DND-41 (cell line): Measurements from ENCODE around the gene ITIH1.

Experiments used
- ATAC-seq: fragments of 200-7000 bp; cut with Tn5 transposase; 3 replicates; pipeline ENCODE4 v1.9.1; 2021; ENCODE audit warnings: low read depth; ENCODE audit not compliant: insufficient read depth
- DNase-seq: peaks from one replicate; pipeline ENCODE4 v3.0.0-alpha.2; 2020
- H2AFZ ChIP-seq: 2 replicates; pipeline ENCODE4 v1.6.0; 2012; ENCODE audit warnings: low read depth, low read length
- H3K27ac ChIP-seq: 2 replicates; pipeline ENCODE4 v1.5.1; 2012; ENCODE audit warnings: low read length, inconsistent platforms
- H3K27me3 ChIP-seq: fragments of 200-600 bp; sonication (generic); 2 replicates; pipeline ENCODE4 v1.6.0; 2012; ENCODE audit warnings: low read length, mild to moderate bottlenecking, inconsistent platforms; ENCODE audit not compliant: insufficient read depth, poor library complexity
- H3K36me3 ChIP-seq: 2 replicates; pipeline ENCODE4 v1.5.1; 2012; ENCODE audit warnings: low read length, inconsistent platforms; ENCODE audit not compliant: insufficient read depth
- H3K4me1 ChIP-seq: 2 replicates; pipeline ENCODE4 v1.5.1; 2012; ENCODE audit warnings: mild to moderate bottlenecking, low read length; ENCODE audit not compliant: insufficient read depth
- H3K4me2 ChIP-seq: 2 replicates; pipeline ENCODE4 v1.6.0; 2012; ENCODE audit warnings: mild to moderate bottlenecking, moderate library complexity, low read length, inconsistent platforms; ENCODE audit not compliant: insufficient read depth
- H3K4me3 ChIP-seq, 2 experiments: fragments of 200-600 bp in 1 of 2; shearing (Covaris generic) in 1 of 2; 2 replicates each; pipeline ENCODE4 v1.5.1; 2012 to 2016; ENCODE audit warnings: inconsistent platforms in 2 of 2, low read length in 2 of 2, mild to moderate bottlenecking in 2 of 2, low read depth in 1 of 2, moderate library complexity in 1 of 2
- H3K79me2 ChIP-seq: 2 replicates; pipeline ENCODE4 v1.6.0; 2012; ENCODE audit warnings: low read length, inconsistent platforms; ENCODE audit not compliant: insufficient read depth
- H3K9ac ChIP-seq: 2 replicates; pipeline ENCODE4 v1.6.0; 2012; ENCODE audit warnings: low read depth, mild to moderate bottlenecking, inconsistent platforms, low read length, moderate library complexity
- H3K9me3 ChIP-seq: 2 replicates; pipeline ENCODE4 v1.5.1; 2012; ENCODE audit warnings: low read length, moderate library complexity, mild to moderate bottlenecking, inconsistent platforms; ENCODE audit not compliant: insufficient read depth, severe bottlenecking
- H4K20me1 ChIP-seq: 2 replicates; pipeline ENCODE4 v1.6.0; 2012; ENCODE audit warnings: low read length; ENCODE audit not compliant: insufficient read depth
- CTCF ChIP-seq: IDR thresholded peaks from 2 replicates; pipeline ENCODE4 v1.5.1; 2012; ENCODE audit warnings: borderline replicate concordance, low read length, moderate library complexity, mild to moderate bottlenecking; ENCODE audit not compliant: poor library complexity, severe bottlenecking; ENCODE audit errors: extremely low read depth
- EZH2 ChIP-seq: IDR thresholded peaks from 3 replicates; pipeline ENCODE4 v1.6.1; 2012; ENCODE audit warnings: borderline replicate concordance, low read depth, mild to moderate bottlenecking, moderate library complexity, low read length, inconsistent platforms; ENCODE audit not compliant: severe bottlenecking

Gene ITIH1

DNA sequence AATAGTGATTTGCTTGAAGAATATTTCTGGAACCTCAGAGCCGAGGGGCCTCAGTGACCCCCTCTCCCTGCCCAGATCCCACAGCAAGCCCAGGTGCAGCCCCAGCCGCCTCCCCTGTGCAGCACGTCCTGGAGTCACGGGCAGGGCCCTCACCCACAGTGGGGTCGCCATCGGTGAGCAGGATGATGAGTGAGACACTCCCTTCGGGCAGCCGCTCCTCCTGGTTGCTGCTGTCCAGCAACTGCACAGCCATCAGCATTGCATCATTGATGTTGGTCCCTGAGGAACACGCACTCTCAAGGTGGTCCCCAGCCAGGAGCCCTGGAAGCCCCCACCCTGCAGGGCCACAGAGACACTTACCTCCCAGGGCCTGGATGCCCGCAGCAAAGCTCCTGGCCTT, 46.6 kb downstream of the ITIH1 start:
- ATAC-seq (no peak), DNase-seq (no peak)
- H3K4me3 ChIP-seq, result no peak overlapping the region
- H3K4me1 ChIP-seq, result no peaks in the 10 kb centered on the region
- no peaks in the 10 kb centered on the region for H3K36me3 ChIP-seq
- H2AFZ ChIP-seq, result no peak overlapping the region
- H3K79me2 ChIP-seq, result no peaks in the 10 kb centered on the region
- no peak overlapping the region for H3K27ac ChIP-seq
- H3K9me3 ChIP-seq, result no peaks in the 10 kb centered on the region
- H3K4me2 ChIP-seq, result no peak overlapping the region
- H4K20me1 ChIP-seq, result no peaks in the 10 kb centered on the region
- H3K9ac ChIP-seq, result no peak overlapping the region
- TF ChIP-seq EZH2 (no peak), CTCF (no peak)
- no peaks in the 10 kb centered on the region for H3K27me3 ChIP-seq

DNA sequence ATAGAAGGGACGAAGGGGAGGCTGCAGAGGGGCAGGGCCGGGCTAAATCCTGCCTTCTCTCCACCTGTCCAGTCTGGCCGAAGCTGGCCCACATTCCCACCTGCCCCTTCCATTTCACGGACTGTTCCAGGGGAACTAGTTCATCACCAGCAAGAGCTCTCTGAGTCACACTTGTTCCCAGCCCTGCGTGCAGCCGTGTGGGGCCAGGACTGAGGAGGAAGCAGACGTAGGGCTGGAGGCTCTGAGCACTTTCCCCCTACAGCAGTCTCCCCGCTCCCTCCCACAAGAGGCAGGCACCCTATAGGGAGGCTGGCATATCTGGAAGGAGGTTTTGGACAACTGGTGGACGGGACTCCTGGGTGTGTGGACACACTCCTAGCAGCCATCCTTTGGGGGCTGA, 50.0 kb downstream of the ITIH1 start:
- no peaks in the 10 kb centered on the region for H4K20me1 ChIP-seq
- no peak overlapping the region for H3K27ac ChIP-seq
- no peak overlapping the region for H2AFZ ChIP-seq
- H3K79me2 ChIP-seq, result no peaks in the 10 kb centered on the region
- TF ChIP-seq CTCF (no peak), EZH2 (no peak)
- no peak overlapping the region for H3K4me3 ChIP-seq
- H3K4me1 ChIP-seq, result no peaks in the 10 kb centered on the region
- no peak overlapping the region for H3K4me2 ChIP-seq
- H3K27me3 ChIP-seq, result no peaks in the 10 kb centered on the region
- no peak for ATAC-seq
- DNase-seq, result no peak
- no peak overlapping the region for H3K9ac ChIP-seq
- H3K9me3 ChIP-seq, result no peaks in the 10 kb centered on the region
- no peaks in the 10 kb centered on the region for H3K36me3 ChIP-seq

DNA sequence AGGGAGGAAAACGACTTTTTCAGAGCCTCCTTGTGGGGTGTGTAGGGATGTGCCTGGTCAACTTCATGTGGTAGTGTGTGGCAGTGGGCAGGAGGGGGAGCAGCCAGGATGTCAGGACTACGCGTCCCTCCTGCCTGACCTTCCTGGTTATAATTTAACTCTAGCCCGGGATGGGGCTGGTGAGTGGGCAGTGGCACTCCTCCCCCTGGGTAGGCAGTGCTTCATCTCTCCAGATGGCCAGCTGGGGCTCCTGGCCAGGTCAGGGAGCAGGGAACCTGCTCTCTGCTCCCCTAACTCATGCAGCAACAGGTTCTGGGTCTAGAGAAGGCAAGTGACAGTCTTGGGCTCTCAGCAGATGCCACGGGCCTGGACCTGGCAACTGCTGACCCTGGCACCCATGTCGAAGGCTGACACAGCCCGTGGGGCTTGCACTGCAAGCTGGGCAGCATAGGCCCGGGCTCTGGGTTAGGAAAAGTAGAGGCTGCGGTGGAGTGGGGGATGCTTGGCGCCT, 50.5 kb downstream of the ITIH1 start:
- no peak for ATAC-seq
- H3K79me2 ChIP-seq, result no peaks in the 10 kb centered on the region
- no peaks in the 10 kb centered on the region for H3K9me3 ChIP-seq
- no peak overlapping the region for H3K9ac ChIP-seq
- TF ChIP-seq EZH2 (no peak), CTCF (no peak)
- H3K4me2 ChIP-seq, result no peak overlapping the region
- DNase-seq, result no peak
- H3K4me1 ChIP-seq, result no peaks in the 10 kb centered on the region
- H2AFZ ChIP-seq, result no peak overlapping the region
- no peak overlapping the region for H3K27ac ChIP-seq
- no peak overlapping the region for H3K4me3 ChIP-seq
- no peaks in the 10 kb centered on the region for H4K20me1 ChIP-seq
- no peaks in the 10 kb centered on the region for H3K36me3 ChIP-seq
- no peaks in the 10 kb centered on the region for H3K27me3 ChIP-seq

DNA sequence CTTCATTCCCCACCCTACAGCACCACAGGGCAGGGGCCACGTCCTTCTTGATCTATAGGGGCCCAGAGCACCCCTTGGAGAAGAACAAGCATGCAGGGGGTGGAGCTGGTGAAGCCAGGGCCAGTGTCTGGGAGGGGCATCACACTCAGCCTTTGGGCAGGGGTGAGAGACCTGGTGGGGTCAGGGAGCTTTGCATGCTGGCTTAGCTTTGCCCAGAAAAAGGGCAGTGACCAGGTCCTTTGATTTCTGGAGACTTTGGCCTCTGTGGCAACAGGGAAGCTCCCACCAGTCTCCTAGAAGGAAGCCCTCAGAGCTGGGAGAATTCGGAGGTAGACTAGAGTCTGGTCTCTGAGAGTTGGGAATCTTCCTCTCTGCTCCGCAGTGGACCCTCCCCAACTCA, 52.1 kb downstream of the ITIH1 start:
- no peaks in the 10 kb centered on the region for H3K4me1 ChIP-seq
- no peaks in the 10 kb centered on the region for H3K27me3 ChIP-seq
- H3K27ac ChIP-seq, result no peak overlapping the region

More for the DNA sequence above, 52.1 kb downstream of the ITIH1 start:
- Histone ChIP-seq H4K20me1 (no peaks in the 10 kb centered on the region), H3K79me2 (no peaks in the 10 kb centered on the region), H3K9ac (no peak overlapping the region), H3K4me2 (no peak overlapping the region), H3K36me3 (no peaks in the 10 kb centered on the region), H2AFZ (no peak overlapping the region), H3K9me3 (no peaks in the 10 kb centered on the region), H3K4me3 (no peak overlapping the region)
- TF ChIP-seq EZH2, result no peak
- ATAC-seq, result no peak
- no peak for DNase-seq
